Measurements from ENCODE around the gene PTPRCAP. TPM values are rescaled to one million over a fixed set of nuclear protein-coding genes. Genes with fewer than 3 reads are reported as not detected.

The PTPRCAP gene
- total RNA-seq, 1 donor from 2014 or later: 2.3 TPM

GRCh38 chr11:67435031-67435726 is 2.3 kb downstream of the PTPRCAP start:
- no peaks in the 10 kb centered on the region for H3K9me3 Mint-ChIP-seq (ENCODE audit: low read depth)
- H3K4me3 Mint-ChIP-seq (ENCODE audit: low read depth): no peak overlapping the region
- peaks cover 3% of the 10 kb centered on the region for H3K36me3 Mint-ChIP-seq (ENCODE audit: insufficient read depth)

GRCh38 chr11:67434395-67434881 is 3.0 kb downstream of the PTPRCAP start:
- Mint-ChIP-seq H3K4me1 (ENCODE audit: low read depth) (no peaks in the 10 kb centered on the region), H3K9me3 (ENCODE audit: low read depth) (no peaks in the 10 kb centered on the region), H3K36me3 (ENCODE audit: insufficient read depth) (peaks cover 3% of the 10 kb centered on the region), H3K4me3 (ENCODE audit: low read depth) (no peak overlapping the region), H3K27ac (no peak overlapping the region), H3K27me3 (no peaks in the 10 kb centered on the region)
- no peak for TF ChIP-seq CTCF (IDR thresholded peaks at IDR 0.05; ENCODE audit: unreplicated experiment)
- no peak for DNase-seq (ENCODE audit: low spot score, unreplicated experiment)

More at GRCh38 chr11:67435031-67435726, 2.3 kb downstream of the PTPRCAP start:
- Mint-ChIP-seq H3K27ac (no peak overlapping the region), H3K4me1 (ENCODE audit: low read depth) (no peaks in the 10 kb centered on the region), H3K27me3 (no peaks in the 10 kb centered on the region)
- TF ChIP-seq CTCF (IDR thresholded peaks at IDR 0.05; ENCODE audit: unreplicated experiment): no peak
- DNase-seq (ENCODE audit: low spot score, unreplicated experiment): no peak

- no peaks in the 10 kb centered on the region for H3K27me3 Mint-ChIP-seq
- DNase-seq (ENCODE audit: low spot score, unreplicated experiment): no peak
- H3K36me3 Mint-ChIP-seq (ENCODE audit: insufficient read depth): peaks cover 3% of the 10 kb centered on the region
- peaks cover under 1% of the 10 kb centered on the region for H3K4me1 Mint-ChIP-seq (ENCODE audit: low read depth)
- H3K4me3 Mint-ChIP-seq (ENCODE audit: low read depth): no peak overlapping the region
- H3K27ac Mint-ChIP-seq: no peak overlapping the region
- no peak for TF ChIP-seq CTCF (IDR thresholded peaks at IDR 0.05; ENCODE audit: unreplicated experiment)
- no peaks in the 10 kb centered on the region for H3K9me3 Mint-ChIP-seq (ENCODE audit: low read depth)
Measured at GRCh38 chr11:67433536-67434394, 3.7 kb downstream of the PTPRCAP start.

- H3K4me1 Mint-ChIP-seq (ENCODE audit: low read depth): peaks cover 2% of the 10 kb centered on the region
- no peaks in the 10 kb centered on the region for H3K9me3 Mint-ChIP-seq (ENCODE audit: low read depth)
- no peak overlapping the region for H3K4me3 Mint-ChIP-seq (ENCODE audit: low read depth)
- H3K27ac Mint-ChIP-seq: no peak overlapping the region
- H3K27me3 Mint-ChIP-seq: no peaks in the 10 kb centered on the region
- DNase-seq (ENCODE audit: low spot score, unreplicated experiment): no peak
- no peak for TF ChIP-seq CTCF (IDR thresholded peaks at IDR 0.05; ENCODE audit: unreplicated experiment)
- H3K36me3 Mint-ChIP-seq (ENCODE audit: insufficient read depth): peaks cover 3% of the 10 kb centered on the region
Measured at GRCh38 chr11:67432655-67433349, 4.7 kb downstream of the PTPRCAP start.

All from progenitor cell of endocrine pancreas (in vitro differentiated cells).